HG03135 (cell line): ENCODE measurements around the gene SLC5A1.
"Not testable (repeated sequence)": the region's sequence is repeated elsewhere in the genome, so short reads cannot be mapped to it uniquely, and the experiment has no call there.

ENCODE experiments used
- ATAC-seq: cut with Tn5 transposase; IDR thresholded peaks from one replicate; pipeline ENCODE4 v1.9.1; 2021; ENCODE audit warnings: mild to moderate bottlenecking, moderate library complexity; ENCODE audit not compliant: unreplicated experiment

SLC5A1 gene

DNA sequence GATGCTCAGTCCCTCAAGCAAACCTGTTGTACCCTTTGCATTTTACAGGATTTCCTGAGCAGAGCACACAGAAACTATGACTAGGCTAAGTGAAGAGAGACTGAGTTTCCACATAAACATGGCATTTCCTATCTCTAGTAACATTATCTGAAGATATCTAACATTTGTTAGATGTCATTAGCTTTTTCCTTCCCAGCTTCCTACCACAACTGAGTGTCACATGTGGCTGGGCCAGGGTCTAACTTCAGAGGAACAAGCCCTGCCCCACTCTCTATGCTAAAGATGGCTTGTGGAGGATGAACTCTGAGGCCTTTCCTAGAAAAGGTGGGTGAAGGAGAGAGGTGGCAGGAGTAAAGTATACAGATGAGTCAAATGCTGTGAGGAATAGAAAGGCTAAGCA is 99.5 kb downstream of the SLC5A1 start:
- no peak for ATAC-seq

GRCh38 chr22:32144496-32145274 is 101.6 kb downstream of the SLC5A1 start:
- no peak for ATAC-seq

DNA sequence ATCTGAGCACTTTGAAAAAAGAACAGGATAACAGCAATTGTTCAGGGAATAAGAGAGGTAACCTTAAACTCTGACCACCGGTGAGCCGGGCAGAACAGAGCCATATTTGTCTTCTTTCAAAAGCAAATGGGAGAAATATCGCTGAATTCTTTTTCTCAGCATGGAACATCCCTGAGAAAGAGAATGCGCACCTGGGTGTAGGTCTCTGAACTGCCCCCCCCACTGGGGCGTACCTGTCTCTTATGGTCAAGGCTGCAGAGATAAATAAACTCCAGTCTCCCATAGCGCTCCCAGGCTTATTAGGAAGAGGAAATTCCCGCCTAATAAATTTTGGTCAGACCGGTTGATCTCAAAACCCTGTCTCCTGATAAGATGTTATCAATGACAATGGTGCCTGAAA is 104.1 kb downstream of the SLC5A1 start:
- not testable (repeated sequence) for ATAC-seq

DNA sequence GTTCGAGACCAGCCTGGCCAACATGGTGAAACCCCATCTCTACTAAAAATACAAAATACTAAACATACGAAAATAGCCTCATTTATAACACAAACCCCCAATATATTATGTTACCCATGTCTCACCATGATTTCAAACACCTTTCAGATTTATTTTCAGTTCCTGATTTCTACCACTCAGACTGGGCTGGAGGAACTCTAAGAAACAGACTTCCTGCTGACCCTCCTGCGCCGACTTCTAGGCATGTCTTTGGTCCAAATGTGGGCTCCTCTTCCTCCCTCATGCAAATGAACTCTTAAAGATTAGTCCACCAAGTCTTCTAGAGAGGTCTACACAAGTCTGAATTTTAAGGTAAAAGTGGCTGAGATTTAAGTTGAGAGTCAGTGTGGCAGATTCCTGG is 105.3 kb downstream of the SLC5A1 start:
- ATAC-seq = not testable (repeated sequence)

GRCh38 chr22:32150647-32151046 is 107.6 kb downstream of the SLC5A1 start:
- not testable (repeated sequence) for ATAC-seq

DNA sequence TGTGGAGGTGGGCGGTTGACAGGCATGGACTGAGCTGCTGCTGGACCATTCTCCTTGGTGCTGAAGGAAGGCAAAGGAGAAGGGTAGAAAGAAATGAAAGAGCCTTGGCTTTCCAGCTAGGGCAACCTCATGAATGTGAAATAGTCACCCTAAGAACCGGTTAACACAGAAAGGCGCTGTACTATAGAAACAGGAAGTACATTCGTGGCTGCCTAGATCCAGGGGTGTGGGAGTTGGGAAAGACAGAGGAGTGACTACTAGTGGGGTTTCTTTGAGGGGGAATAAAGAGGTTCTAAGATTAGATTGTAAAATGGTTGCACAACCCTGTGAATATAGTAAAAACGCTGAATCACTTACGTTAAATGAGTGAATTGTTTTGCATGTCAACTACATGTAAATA is 108.6 kb downstream of the SLC5A1 start:
- not testable (repeated sequence) for ATAC-seq

GRCh38 chr22:32154727-32155126 is 111.7 kb downstream of the SLC5A1 start:
- ATAC-seq = not testable (repeated sequence)

DNA sequence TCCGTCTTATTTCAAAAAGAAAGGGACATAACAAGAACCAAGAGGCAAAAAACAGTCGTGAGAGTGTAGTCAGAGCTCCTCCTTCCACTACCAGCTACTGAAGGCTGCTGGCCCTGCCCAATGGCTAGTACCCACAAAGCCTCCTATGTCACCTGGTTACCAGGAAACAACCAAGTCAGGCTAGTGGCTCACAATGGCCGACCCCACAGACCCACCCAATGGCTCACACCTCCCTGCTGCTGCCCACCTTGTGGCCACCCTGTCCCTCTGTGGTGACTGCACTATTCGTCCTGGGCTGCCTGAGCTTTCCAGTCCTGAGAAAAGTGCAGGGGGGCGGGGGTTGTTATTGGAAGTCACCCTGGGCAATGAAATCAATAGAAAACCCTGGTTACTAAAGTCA is 114.6 kb downstream of the SLC5A1 start:
- ATAC-seq = not testable (repeated sequence)

DNA sequence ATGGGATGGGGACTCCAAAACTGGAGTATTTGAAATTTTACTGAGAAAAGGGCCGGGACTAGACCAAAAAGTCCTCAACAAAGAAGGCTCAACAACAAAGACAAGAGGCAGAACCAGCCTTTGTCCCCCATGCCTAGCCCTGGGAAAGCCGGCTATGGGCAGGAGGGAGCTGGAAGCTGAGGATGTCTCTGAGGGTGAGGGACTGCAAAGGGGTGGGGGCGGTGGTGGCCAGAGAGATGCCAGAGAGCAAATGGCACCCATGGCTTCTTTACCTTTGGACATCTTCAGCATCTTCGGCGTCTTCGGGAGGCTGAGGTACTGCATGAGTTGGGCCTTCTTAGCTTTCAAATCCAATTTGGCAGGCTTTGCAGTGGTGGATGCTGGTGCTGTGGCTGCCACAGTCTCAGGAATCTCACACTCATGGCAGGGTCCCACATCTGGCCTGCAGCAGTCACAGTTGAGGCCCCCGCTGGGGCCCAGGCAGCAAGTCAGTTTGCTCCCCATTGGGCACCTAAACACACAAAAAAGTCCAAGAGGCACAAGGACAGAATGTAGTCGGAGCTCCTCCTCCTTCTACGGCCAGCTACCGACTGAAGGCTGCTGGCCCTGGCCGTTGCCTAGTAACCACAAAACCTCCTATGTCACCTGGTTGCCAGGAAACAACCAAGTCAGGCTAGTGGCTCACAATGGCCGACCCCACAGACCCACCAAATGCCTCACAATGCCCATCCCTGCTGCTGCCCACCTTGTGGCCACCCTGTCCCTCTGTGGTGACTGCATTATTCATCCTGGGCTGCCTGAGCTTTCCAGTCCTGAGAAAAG is 115.9 kb downstream of the SLC5A1 start, which contains the start of gene C22orf42:
Gene C22orf42, minus strand, starts transcription at position 592 of the 822 bp plus-strand sequence. Its CDS starts 88 bp downstream, at position 504.
- ATAC-seq = no peak

DNA sequence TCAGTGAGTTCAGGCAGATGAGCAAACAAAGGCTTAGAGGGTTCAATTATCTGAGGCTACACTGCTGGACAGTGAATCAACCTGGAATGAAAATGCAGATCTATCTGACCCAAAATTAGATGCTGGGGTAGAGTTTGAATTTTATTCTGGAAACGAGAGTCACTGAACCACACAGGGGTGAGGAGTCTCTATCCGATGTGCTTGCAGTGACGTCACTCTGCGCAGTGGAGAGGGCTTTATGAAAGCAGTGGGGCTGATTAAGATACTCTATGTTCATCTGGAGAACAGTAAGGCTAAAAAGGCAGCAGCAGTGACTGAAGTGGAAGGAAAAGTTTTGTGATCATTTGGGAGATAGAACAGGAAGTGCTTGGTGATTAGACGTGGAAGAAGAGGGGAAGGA is 117.3 kb downstream of the SLC5A1 start:
- not testable (repeated sequence) for ATAC-seq
